Body of pancreas (tissue), 4 donors: ENCODE results near the gene PROX2.

Experiments
- CTCF ChIP-seq, 7 experiments: fragments of 450-650 bp in 4 of 7; fragments of 200-600 bp in 3 of 7; sonication (generic) in 3 of 7; IDR thresholded peaks; one replicate each; pipeline ENCODE4 v1.5.1; 2016 to 2019; ENCODE audit warnings: antibody characterized with exemption in 7 of 7
- POLR2A ChIP-seq, 3 donors: fragments of 450-650 bp; IDR thresholded peaks; one replicate each; pipeline ENCODE4 v1.6.1; 2016; ENCODE audit warnings: antibody characterized with exemption in 3 of 3, mild to moderate bottlenecking in 2 of 3

- TF ChIP-seq CTCF (IDR thresholded peaks at IDR 0.05) (no peak), POLR2A (IDR thresholded peaks at IDR 0.05) (no peak)
These were observed 21.7 kb upstream of the PROX2 start for GRCh38 chr14:74897642-74898041.
